HepG2 (cell line): ENCODE results near the gene CCDC121. TPM values are rescaled to one million over a fixed set of nuclear protein-coding genes. Genes with fewer than 3 reads are reported as not detected.

Experiments used
- AFF4 ChIP-seq: sonication (generic); formaldehyde crosslinking; IDR thresholded peaks from 2 replicates; pipeline ENCODE4 v1.4.0; 2020; ENCODE audit warnings: missing genetic modification reagents
- ATRX ChIP-seq: sonication (generic); formaldehyde crosslinking; IDR thresholded peaks from 2 replicates; pipeline ENCODE4 v1.4.0; 2020; ENCODE audit warnings: missing genetic modification reagents, borderline replicate concordance
- CBFB ChIP-seq: sonication (generic); formaldehyde crosslinking; IDR thresholded peaks from 2 replicates; pipeline ENCODE4 v1.4.0; 2020; ENCODE audit warnings: missing genetic modification reagents
- CENPT ChIP-seq: sonication (generic); formaldehyde crosslinking; IDR thresholded peaks from 2 replicates; pipeline ENCODE4 v1.8.0; 2022; ENCODE audit warnings: low read depth, mild to moderate bottlenecking, moderate library complexity, missing genetic modification reagents
- FOXK1 ChIP-seq: sonication (generic); formaldehyde crosslinking; IDR thresholded peaks from 2 replicates; pipeline ENCODE4 v1.4.0; 2020; ENCODE audit warnings: low read depth, missing genetic modification reagents, borderline replicate concordance
- HOXA5 ChIP-seq: sonication (generic); formaldehyde crosslinking; IDR thresholded peaks from 2 replicates; pipeline ENCODE4 v1.4.0; 2020; ENCODE audit warnings: missing genetic modification reagents
- KAT8 ChIP-seq: IDR thresholded peaks from 2 replicates; pipeline ENCODE4 v1.6.1; 2016; ENCODE audit warnings: missing genetic modification reagents, missing compliant biosample characterization
- KDM5B ChIP-seq: sonication (generic); formaldehyde crosslinking; IDR thresholded peaks from 2 replicates; pipeline ENCODE4 v1.4.0; 2020; ENCODE audit warnings: missing genetic modification reagents, mild to moderate bottlenecking, borderline replicate concordance
- MED1 ChIP-seq: sonication (generic); formaldehyde crosslinking; IDR thresholded peaks from 2 replicates; pipeline ENCODE4 v1.4.0; 2020; ENCODE audit warnings: missing genetic modification reagents
- NKX3-1 ChIP-seq: sonication (generic); formaldehyde crosslinking; IDR thresholded peaks from 2 replicates; pipeline ENCODE4 v1.5.0; 2020; ENCODE audit warnings: missing genetic modification reagents
- SNRNP70 ChIP-seq: fragments of 200-400 bp; formaldehyde crosslinking; IDR thresholded peaks from 2 replicates; pipeline ENCODE4 v1.6.1; 2017; ENCODE audit warnings: mild to moderate bottlenecking, low read depth, low read length, moderate library complexity
- TCF12 ChIP-seq, 2 experiments: fragments of 450-650 bp in 1 of 2; sonication (generic) in 1 of 2; formaldehyde crosslinking in 1 of 2; IDR thresholded peaks; 2 replicates each; pipeline versions ENCODE4 v1.6.1 to v1.8.0; 2017 to 2022; ENCODE audit warnings: antibody characterized with exemption in 1 of 2, mild to moderate bottlenecking in 1 of 2, missing genetic modification reagents in 1 of 2, moderate library complexity in 1 of 2
- TEAD2 ChIP-seq: sonication (generic); formaldehyde crosslinking; IDR thresholded peaks from 2 replicates; pipeline ENCODE4 v1.9.0; 2021; ENCODE audit warnings: missing genetic modification reagents
- THRA ChIP-seq: sonication (generic); formaldehyde crosslinking; IDR thresholded peaks from 2 replicates; pipeline ENCODE4 v1.4.0; 2020; ENCODE audit warnings: missing genetic modification reagents, borderline replicate concordance
- TOE1 ChIP-seq: sonication (generic); formaldehyde crosslinking; IDR thresholded peaks from 2 replicates; pipeline ENCODE4 v1.4.0; 2020; ENCODE audit warnings: mild to moderate bottlenecking, missing genetic modification reagents
- ZNF12 ChIP-seq: sonication (generic); formaldehyde crosslinking; IDR thresholded peaks from 2 replicates; pipeline ENCODE4 v1.5.0; 2020; ENCODE audit warnings: missing genetic modification reagents
- ZNF577 ChIP-seq: sonication (generic); formaldehyde crosslinking; IDR thresholded peaks from 2 replicates; pipeline ENCODE4 v1.4.0; 2020; ENCODE audit warnings: mild to moderate bottlenecking, low read depth, missing genetic modification reagents, borderline replicate concordance
- ZNF749 ChIP-seq: sonication (generic); formaldehyde crosslinking; IDR thresholded peaks from 2 replicates; pipeline ENCODE4 v1.8.0; 2022; ENCODE audit warnings: mild to moderate bottlenecking, missing genetic modification reagents, moderate library complexity, borderline replicate concordance
- ZUFSP ChIP-seq: sonication (generic); formaldehyde crosslinking; IDR thresholded peaks from 2 replicates; pipeline ENCODE4 v1.9.0; 2021; ENCODE audit warnings: missing genetic modification reagents, mild to moderate bottlenecking, borderline replicate concordance
- polyA plus RNA-seq, 8 experiments: library from polyadenylated mRNA; depleted of rRNA in 3 of 8; stranded (reverse) in 7 of 8; unstranded in 1 of 8; fragments of >200 nt; fragmentation: Illumina TruSeq in 4 of 8; extraction: Trizol in 4 of 8; gene quantifications; 2 replicates each; pipeline versions ENCODE4 v1.2.1 to v1.2.3, GENCODE V29; 2011 to 2016; ENCODE audit warnings: low read depth in 4 of 8, missing spikeins in 1 of 8, mixed read lengths in 1 of 8; ENCODE audit not compliant: insufficient read depth in 1 of 8
- total RNA-seq, 5 experiments: library from RNA; depleted of rRNA; stranded (reverse); fragments of >200 nt; fragmentation: Illumina TruSeq; extraction: Trizol; gene quantifications; 2 replicates each; pipeline ENCODE4 v1.2.3, GENCODE V29; 2016; ENCODE audit warnings: low read depth in 1 of 5

The CCDC121 gene
- total and polyA plus RNA-seq, 2 of the 13 experiments (the other 11 are each of a cell fraction or from before 2014, with no cell fraction given) = 1.9 to 3.0 TPM

GRCh38 chr2:27628767-27629709 lies at the start of gene CCDC121, which contains the start of gene GPN1 (continued):
- TF ChIP-seq HOXA5 (CRISPR knock-in tag) (peak; percentile 58; the same call in 1 of the 2 replicates), TOE1 (CRISPR knock-in tag) (no peak), ZNF749 (CRISPR knock-in tag) (no peak; the same call in 1 of the 2 replicates), KAT8 (CRISPR knock-in tag) (peak; percentile 95), THRA (CRISPR knock-in tag) (peak; percentile 66), CBFB (CRISPR knock-in tag) (peak; percentile 31; the same call in 1 of the 2 replicates), CENPT (no peak), SNRNP70 (no peak), ZNF12 (no peak), KDM5B (no peak; the same call in 1 of the 2 replicates), TCF12 (IDR thresholded peaks at IDR 0.05) (no peak), TCF12 (CRISPR knock-in tag; IDR thresholded peaks at IDR 0.05) (0 out of 2 replicates have a peak, but pooled peaks have one; percentile 43), NKX3-1 (CRISPR knock-in tag) (0 out of 2 replicates have a peak, but pooled peaks have one; percentile 40), ATRX (no peak), TEAD2 (CRISPR knock-in tag) (no peak), AFF4 (CRISPR knock-in tag) (peak; percentile 38; the same call in 1 of the 2 replicates), ZUFSP (CRISPR knock-in tag) (no peak), ZNF577 (0 out of 2 replicates have a peak, but pooled peaks have one; percentile 11), FOXK1 (CRISPR knock-in tag) (peak; percentile 94), MED1 (peak; percentile 69)
